ENCODE data around the gene TRPC4AP. TPM values are rescaled to one million over a fixed set of nuclear protein-coding genes. Genes with fewer than 3 reads are reported as not detected.

The TRPC4AP gene
- total RNA-seq, 1 donor from 2014 or later, result 60.2 TPM

- H3K27me3 Mint-ChIP-seq, result no peaks in the 10 kb centered on the region
- H3K9me3 Mint-ChIP-seq, result no peaks in the 10 kb centered on the region
- H3K27ac Mint-ChIP-seq, result peak overlapping the region; percentile 81
- TF ChIP-seq CTCF (IDR thresholded peaks at IDR 0.05), result no peak
- ATAC-seq (ENCODE audit: low read depth) (peak; percentile 11), DNase-seq (no peak)
- intact Hi-C loops (cut with micrococcal nuclease), result loop anchor here (1.0 to 5.0 kb wide), 10 partner anchors 37 to 1281 kb away; partner anchors contain the start of genes ACSS2, CHMP4B, GGT7 and GSS
- POLR2A ChIA-PET, result interaction anchor here (0.6 to 1.7 kb wide), 13 partner anchors 11 to 983 kb away, joined by 3 to 13 read pairs (median 4); partner anchors contain the start of genes EDEM2, EIF6, GGT7 and RBM39
- CTCF ChIA-PET, result no interaction called here
- peaks cover 15% of the 10 kb centered on the region for H3K36me3 Mint-ChIP-seq (ENCODE audit: low read depth)
- peak overlapping the region; percentile 95 for H3K4me3 Mint-ChIP-seq
- peaks cover 51% of the 10 kb centered on the region for H3K4me1 Mint-ChIP-seq
Measured at GRCh38 chr20:35091816-35092523, 637 bp downstream of the TRPC4AP start.

- DNase-seq (no peak), ATAC-seq (ENCODE audit: low read depth) (no peak)
- Mint-ChIP-seq H3K4me3 (no peak overlapping the region), H3K9me3 (no peaks in the 10 kb centered on the region), H3K4me1 (peaks cover 51% of the 10 kb centered on the region), H3K36me3 (ENCODE audit: low read depth) (peaks cover 15% of the 10 kb centered on the region), H3K27ac (peak overlapping the region; percentile 2), H3K27me3 (no peaks in the 10 kb centered on the region)
- ChIA-PET CTCF (no interaction called here), POLR2A (interaction anchor here (0.6 to 0.7 kb wide), 2 partner anchors 189 to 1743 kb away, joined by 3 read pairs; no protein-coding TSS in a partner anchor)
- intact Hi-C loops (cut with micrococcal nuclease), result no loop called here
- no peak for TF ChIP-seq CTCF (IDR thresholded peaks at IDR 0.05)
Measured at GRCh38 chr20:35088231-35089145, 4.1 kb downstream of the TRPC4AP start.

- ATAC-seq (ENCODE audit: low read depth) (no peak), DNase-seq (no peak)
- Mint-ChIP-seq H3K4me3 (no peak overlapping the region), H3K4me1 (peaks cover 45% of the 10 kb centered on the region), H3K27ac (no peak overlapping the region), H3K9me3 (no peaks in the 10 kb centered on the region), H3K36me3 (ENCODE audit: low read depth) (peaks cover 15% of the 10 kb centered on the region), H3K27me3 (no peaks in the 10 kb centered on the region)
- CTCF ChIA-PET, result no interaction called here
- POLR2A ChIA-PET, result interaction anchor here (0.6 kb wide), 1 partner anchor 124 kb away, joined by 6 read pairs; no protein-coding TSS in a partner anchor
- intact Hi-C loops (cut with micrococcal nuclease), result no loop called here
- no peak for TF ChIP-seq CTCF (IDR thresholded peaks at IDR 0.05)
Measured at GRCh38 chr20:35087791-35088190, 4.8 kb downstream of the TRPC4AP start.

GRCh38 chr20:35087355-35087754 is 5.3 kb downstream of the TRPC4AP start:
- no peak for ATAC-seq (ENCODE audit: low read depth)
- peaks cover 46% of the 10 kb centered on the region for H3K4me1 Mint-ChIP-seq
- no peak overlapping the region for H3K27ac Mint-ChIP-seq
- H3K9me3 Mint-ChIP-seq, result no peaks in the 10 kb centered on the region
- H3K36me3 Mint-ChIP-seq (ENCODE audit: low read depth), result peaks cover 15% of the 10 kb centered on the region
- ChIA-PET POLR2A (interaction anchor here (0.6 kb wide), 1 partner anchor 125 kb away, joined by 6 read pairs; no protein-coding TSS in a partner anchor), CTCF (no interaction called here)
- no peak overlapping the region for H3K4me3 Mint-ChIP-seq
- TF ChIP-seq CTCF (IDR thresholded peaks at IDR 0.05), result no peak
- no peak for DNase-seq
- no peaks in the 10 kb centered on the region for H3K27me3 Mint-ChIP-seq
- intact Hi-C loops (cut with micrococcal nuclease), result no loop called here
